IMR-90 (cell line): ENCODE results near the gene ABCC8. TPM values are rescaled to one million over a fixed set of nuclear protein-coding genes. Genes with fewer than 3 reads are reported as not detected.

Experiments
- ATAC-seq: fragments of 200-7000 bp; cut with Tn5 transposase; 2 replicates; pipeline ENCODE4 v1.9.1; 2020; ENCODE audit warnings: low read depth, mild to moderate bottlenecking, moderate library complexity
- BruUV-seq: library from RNA; stranded (reverse); fragments of 400-500 nt; replicated peaks from 2 replicates; lab custom pipeline; 2021; lab: Mats Ljungman, UMichigan
- CTCF ChIA-PET: fragments of 300-600 bp; formaldehyde crosslinking; extraction: SDS; loops from one replicate; lab custom pipeline; 2021; ENCODE audit warnings: antibody characterized with exemption; lab: Yijun Ruan, JAX
- POLR2A ChIA-PET: fragments of 300-600 bp; sonication (Branson Sonifier 250); formaldehyde crosslinking; loops from one replicate; lab custom pipeline; 2022; ENCODE audit warnings: antibody characterized with exemption; ENCODE audit not compliant: unreplicated experiment; lab: Charles Lee
- DNase-seq: peaks from one replicate; pipeline ENCODE4 v3.0.0; 2013
- H2AFZ ChIP-seq: replicated peaks from 2 replicates; pipeline ENCODE3; 2013; ENCODE audit warnings: low read length, mild to moderate bottlenecking; ENCODE audit not compliant: poor library complexity
- H2AK5ac ChIP-seq: 2 replicates; pipeline ENCODE4 v1.6.1; 2013; ENCODE audit warnings: low read depth, low read length, inconsistent platforms
- H2AK9ac ChIP-seq: replicated peaks from 2 replicates; pipeline ENCODE3; 2013; ENCODE audit warnings: mild to moderate bottlenecking, low read depth, low read length, moderate library complexity; ENCODE audit not compliant: poor library complexity
- H2BK120ac ChIP-seq: 2 replicates; pipeline ENCODE4 v1.6.1; 2013; ENCODE audit warnings: low read depth, low read length, inconsistent platforms
- H2BK15ac ChIP-seq: 3 replicates; pipeline ENCODE4 v1.6.1; 2013; ENCODE audit warnings: low read depth, low read length, inconsistent platforms
- H2BK20ac ChIP-seq: 2 replicates; pipeline ENCODE4 v1.6.1; 2013; ENCODE audit warnings: low read depth, mild to moderate bottlenecking, inconsistent platforms, low read length, moderate library complexity
- H2BK5ac ChIP-seq: 2 replicates; pipeline ENCODE4 v1.6.1; 2013; ENCODE audit warnings: mild to moderate bottlenecking, low read depth, low read length, inconsistent platforms; ENCODE audit not compliant: poor library complexity, severe bottlenecking
- H3K14ac ChIP-seq: replicated peaks from 2 replicates; pipeline ENCODE4 v1.6.1; 2013; ENCODE audit warnings: low read depth, low read length, inconsistent platforms
- H3K18ac ChIP-seq: 2 replicates; pipeline ENCODE4 v1.6.1; 2013; ENCODE audit warnings: low read depth, low read length, control low read depth
- H3K23ac ChIP-seq: 2 replicates; pipeline ENCODE4 v1.6.1; 2013; ENCODE audit warnings: low read depth, low read length, inconsistent platforms
- H3K27ac ChIP-seq: 2 replicates; pipeline ENCODE4 v1.5.1; 2013; ENCODE audit warnings: mild to moderate bottlenecking, control low read depth, low read length; ENCODE audit not compliant: insufficient read depth
- H3K27me3 ChIP-seq: 2 replicates; pipeline ENCODE4 v1.6.1; 2013; ENCODE audit warnings: low read length; ENCODE audit not compliant: control insufficient read depth, insufficient read depth
- H3K36me3 ChIP-seq: 2 replicates; pipeline ENCODE4 v1.6.1; 2013; ENCODE audit warnings: low read length, mixed read lengths; ENCODE audit not compliant: control insufficient read depth, insufficient read depth
- H3K4ac ChIP-seq: 2 replicates; pipeline ENCODE4 v1.6.1; 2013; ENCODE audit warnings: low read depth, low read length, inconsistent platforms
- H3K4me1 ChIP-seq: 2 replicates; pipeline ENCODE4 v1.6.1; 2013; ENCODE audit warnings: low read length, mixed read lengths; ENCODE audit not compliant: control insufficient read depth, insufficient read depth
- H3K4me2 ChIP-seq: 2 replicates; pipeline ENCODE4 v1.6.1; 2013; ENCODE audit warnings: low read depth, mild to moderate bottlenecking, control low read depth, low read length, moderate library complexity
- H3K4me3 ChIP-seq: 2 replicates; pipeline ENCODE4 v1.5.1; 2013; ENCODE audit warnings: low read depth, mild to moderate bottlenecking, control low read depth, low read length, moderate library complexity; ENCODE audit not compliant: insufficient read depth
- H3K56ac ChIP-seq: 2 replicates; pipeline ENCODE4 v1.6.1; 2013; ENCODE audit warnings: low read length, inconsistent platforms; ENCODE audit not compliant: insufficient read depth; ENCODE audit errors: extremely low read depth
- H3K79me1 ChIP-seq, 2 experiments: 2 replicates each; pipeline ENCODE4 v1.6.1; 2013; ENCODE audit warnings: low read length in 2 of 2, inconsistent platforms in 1 of 2, low read depth in 1 of 2
- H3K9ac ChIP-seq: 2 replicates; pipeline ENCODE4 v1.6.1; 2013; ENCODE audit warnings: low read depth, low read length, control low read depth
- H3K9me1 ChIP-seq: 2 replicates; pipeline ENCODE4 v1.6.1; 2013; ENCODE audit warnings: low read length, inconsistent platforms; ENCODE audit not compliant: insufficient read depth
- H3K9me3 ChIP-seq: 2 replicates; pipeline ENCODE4 v1.6.1; 2013; ENCODE audit warnings: low read length; ENCODE audit not compliant: control insufficient read depth, insufficient read depth
- H4K20me1 ChIP-seq: 2 replicates; pipeline ENCODE4 v1.6.1; 2013; ENCODE audit warnings: low read length, inconsistent platforms; ENCODE audit not compliant: insufficient read depth
- H4K5ac ChIP-seq: 2 replicates; pipeline ENCODE4 v1.6.1; 2013; ENCODE audit warnings: mild to moderate bottlenecking, low read depth, low read length, control low read depth
- H4K8ac ChIP-seq, 2 experiments: 2 replicates each; pipeline ENCODE4 v1.6.1; 2013; ENCODE audit warnings: low read depth in 2 of 2, low read length in 2 of 2, control low read depth in 1 of 2, inconsistent platforms in 1 of 2
- H4K91ac ChIP-seq: 2 replicates; pipeline ENCODE4 v1.6.1; 2013; ENCODE audit warnings: low read depth, low read length, inconsistent platforms; ENCODE audit not compliant: insufficient read depth
- CEBPB ChIP-seq: IDR thresholded peaks from 2 replicates; pipeline ENCODE4 v1.6.1; 2012; ENCODE audit warnings: low read depth, low read length, improper control_type of control experiment
- MAFK ChIP-seq: IDR thresholded peaks from 2 replicates; pipeline ENCODE4 v1.6.1; 2012; ENCODE audit warnings: low read depth, low read length, improper control_type of control experiment
- MAZ ChIP-seq: IDR thresholded peaks from 2 replicates; pipeline ENCODE4 v1.6.1; 2012; ENCODE audit warnings: low read depth, mild to moderate bottlenecking, low read length, improper control_type of control experiment, moderate library complexity, borderline replicate concordance
- WGBS, 2 experiments: methylation state at CpG; one replicate each; pipeline versions ENCODE4 v1.1.5 to v1.1.7; 2013; ENCODE audit warnings: missing lambda C conversion rate in 2 of 2; ENCODE audit not compliant: insufficient read length in 1 of 2; ENCODE audit errors: extremely low coverage in 2 of 2; 5-methylcytosine and 5-hydroxymethylcytosine counted together
- dilution Hi-C: fragments of 300-500 bp; cut with HindIII; formaldehyde crosslinking; loops from one replicate; pipeline ENCODE4 v1.14.3; 2018; ENCODE audit warnings: low sequenced_read_pairs; ENCODE audit not compliant: unreplicated experiment
- in situ Hi-C: fragments of 300-500 bp; cut with MboI; formaldehyde crosslinking; loops from 3 replicates; pipeline ENCODE4 v1.14.3; 2019; ENCODE audit warnings: low sequenced_read_pairs, inconsistent platforms, mixed read lengths
- intact Hi-C: fragments of 100-400 bp; cut with micrococcal nuclease; formaldehyde crosslinking; loops from 2 replicates; pipeline ENCODE4 v1.10.0; 2022
- polyA plus RNA-seq, 3 experiments: library from polyadenylated mRNA; depleted of rRNA; stranded (reverse); fragments of >200 nt; gene quantifications; 2 replicates each; pipeline ENCODE4 v1.2.3, GENCODE V29; 2012; ENCODE audit warnings: low replicate concordance in 1 of 3
- total RNA-seq: library from RNA; depleted of rRNA; stranded (reverse); fragments of >200 nt; gene quantifications from 2 replicates; pipeline ENCODE4 v1.2.3, GENCODE V29; 2012
- TF ChIP-seq, protein P1 (sequence below): fragments of 150-350 bp; IDR thresholded peaks from 2 replicates; pipeline ENCODE4 v1.6.1; 2016; ENCODE audit warnings: low read depth, mild to moderate bottlenecking, low read length, moderate library complexity, borderline replicate concordance
- TF ChIP-seq, protein P2 (sequence below): fragments of 150-350 bp; IDR thresholded peaks from 2 replicates; pipeline ENCODE4 v1.6.1; 2017; ENCODE audit warnings: mild to moderate bottlenecking, antibody characterized with exemption, low read length, low read depth

ABCC8 gene
- total and polyA plus RNA-seq, 2 of the 4 experiments (the other 2 are of a cell fraction), result not detected

DNA sequence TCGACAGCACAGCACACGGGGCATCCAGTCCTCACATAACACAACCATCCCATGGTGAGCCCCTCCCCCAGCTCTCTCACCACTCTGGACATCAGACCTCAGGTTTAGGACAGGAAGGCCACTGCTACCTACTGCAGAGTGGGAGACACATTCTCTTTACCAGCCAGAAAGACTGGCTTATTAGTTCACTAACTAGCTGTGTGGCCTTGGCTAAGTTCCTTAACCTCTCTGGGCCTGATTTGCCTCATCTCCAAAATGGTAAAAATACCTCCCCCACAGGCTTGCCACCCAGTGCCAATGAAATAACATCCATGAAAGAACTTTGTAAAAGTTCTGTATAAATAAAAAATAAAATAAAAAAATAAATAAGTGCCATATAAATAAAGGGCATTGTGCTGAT lies 35.5 kb upstream of the ABCC8 start:
- ChIA-PET POLR2A (no interaction called here), CTCF (no interaction called here)
- Histone ChIP-seq H4K5ac (no peak overlapping the region), H2BK15ac (no peak overlapping the region), H3K4me1 (no peaks in the 10 kb centered on the region), H3K23ac (no peak overlapping the region), H3K9me3 (no peaks in the 10 kb centered on the region), H2AK9ac (no peak overlapping the region), H3K4me2 (no peak overlapping the region), H3K27ac (no peak overlapping the region), H3K9ac (no peak overlapping the region), H4K91ac (no peak overlapping the region), H2BK20ac (no peak overlapping the region), H3K27me3 (peaks cover 20% of the 10 kb centered on the region), H3K79me1 (no peaks in the 10 kb centered on the region), H3K9me1 (no peaks in the 10 kb centered on the region; the same call in 1 of the 2 replicates), H4K20me1 (no peaks in the 10 kb centered on the region), H3K14ac (no peak overlapping the region), H3K4me3 (no peak overlapping the region), H2AK5ac (no peak overlapping the region), H4K8ac (no peak overlapping the region), H2BK120ac (no peak overlapping the region), H3K36me3 (no peaks in the 10 kb centered on the region), H3K4ac (no peak overlapping the region), H3K18ac (no peak overlapping the region), H3K56ac (no peak overlapping the region), H2BK5ac (no peak overlapping the region), H2AFZ (no peak overlapping the region)
- ATAC-seq (no peak), DNase-seq (no peak)
- WGBS, 2 experiments, result no CpG with 5 or more reads among the region's 2 CpGs
- dilution Hi-C loops, result no loop called here
- TF ChIP-seq MAZ (no peak), CEBPB (no peak), MAFK (no peak)
- TF ChIP-seq, protein P1, sequence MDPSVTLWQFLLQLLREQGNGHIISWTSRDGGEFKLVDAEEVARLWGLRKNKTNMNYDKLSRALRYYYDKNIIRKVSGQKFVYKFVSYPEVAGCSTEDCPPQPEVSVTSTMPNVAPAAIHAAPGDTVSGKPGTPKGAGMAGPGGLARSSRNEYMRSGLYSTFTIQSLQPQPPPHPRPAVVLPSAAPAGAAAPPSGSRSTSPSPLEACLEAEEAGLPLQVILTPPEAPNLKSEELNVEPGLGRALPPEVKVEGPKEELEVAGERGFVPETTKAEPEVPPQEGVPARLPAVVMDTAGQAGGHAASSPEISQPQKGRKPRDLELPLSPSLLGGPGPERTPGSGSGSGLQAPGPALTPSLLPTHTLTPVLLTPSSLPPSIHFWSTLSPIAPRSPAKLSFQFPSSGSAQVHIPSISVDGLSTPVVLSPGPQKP, result no peak
- TF ChIP-seq, protein P2, sequence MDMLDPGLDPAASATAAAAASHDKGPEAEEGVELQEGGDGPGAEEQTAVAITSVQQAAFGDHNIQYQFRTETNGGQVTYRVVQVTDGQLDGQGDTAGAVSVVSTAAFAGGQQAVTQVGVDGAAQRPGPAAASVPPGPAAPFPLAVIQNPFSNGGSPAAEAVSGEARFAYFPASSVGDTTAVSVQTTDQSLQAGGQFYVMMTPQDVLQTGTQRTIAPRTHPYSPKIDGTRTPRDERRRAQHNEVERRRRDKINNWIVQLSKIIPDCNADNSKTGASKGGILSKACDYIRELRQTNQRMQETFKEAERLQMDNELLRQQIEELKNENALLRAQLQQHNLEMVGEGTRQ, result no peak
- in situ Hi-C loops, result loop anchor here (25.0 kb wide), 1 partner anchor 575 kb away; no protein-coding TSS in a partner anchor
- BruUV-seq, result no TSS peak
- intact Hi-C loops, result no loop called here
